ENCODE measurements around the gene SLC22A23.

GRCh38 chr6:3458706-3459421, 2.0 kb upstream of the SLC22A23 start:
- TF ChIP-seq CTCF (conservative IDR thresholded peaks at IDR 0.05; ENCODE audit: low read length) (no peak), EZH2phosphoT487 (IDR thresholded peaks at IDR 0.05; ENCODE audit: borderline replicate concordance, low read depth, low read length) (no peak)
